Measurements from ENCODE around the gene MTR.

Gene MTR

GRCh38 chr1:236779312-236779711 lies 15.8 kb upstream of the MTR start:
- no peak for DNase-seq (ENCODE audit: low spot score)

DNA sequence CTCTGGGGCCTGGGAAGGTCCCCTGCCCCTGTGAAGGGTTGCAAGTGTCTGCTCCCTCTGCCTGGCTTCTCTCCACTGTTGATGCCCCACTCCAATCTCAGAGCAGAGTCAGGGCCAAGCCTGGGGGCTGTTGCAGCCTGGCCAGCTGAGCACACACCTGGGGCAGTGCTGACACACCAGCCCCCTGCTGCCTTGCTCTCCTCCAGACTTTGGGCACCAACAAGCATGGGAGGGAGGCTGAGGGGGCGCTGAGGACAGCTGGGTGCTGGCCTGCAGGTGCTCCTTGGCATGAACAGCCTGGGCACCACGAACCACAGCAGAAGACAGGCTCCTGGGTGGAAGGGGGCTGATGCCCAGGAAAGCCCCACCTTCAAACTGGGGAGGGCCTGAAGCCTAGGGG lies 9.6 kb upstream of the MTR start:
- no peak for DNase-seq (ENCODE audit: low spot score)

- DNase-seq (ENCODE audit: low spot score) = no peak
Observed at GRCh38 chr1:236786453-236786852, 8.6 kb upstream of the MTR start.

DNA sequence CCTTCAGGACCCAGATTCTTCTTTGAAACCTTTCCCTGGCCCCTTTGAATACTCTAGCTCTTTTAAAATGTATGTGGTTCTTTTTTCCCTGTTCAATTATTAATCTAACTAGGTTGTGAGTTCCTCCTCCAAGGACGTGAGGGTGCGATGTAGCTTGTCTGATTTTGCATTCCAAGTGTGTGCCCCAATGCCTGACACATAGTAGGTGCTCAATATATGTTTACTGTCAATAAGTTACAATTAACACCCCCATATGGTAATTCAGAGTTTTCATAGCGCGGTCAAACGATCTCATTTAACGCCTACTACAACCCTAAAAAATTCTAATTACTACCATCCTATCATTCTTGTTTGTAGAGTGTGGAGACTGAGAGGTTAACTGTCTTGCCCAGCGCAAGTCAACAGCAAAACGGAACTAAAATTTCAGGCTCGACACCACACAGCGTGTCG lies 482 bp upstream of the MTR start:
- no peak for DNase-seq (ENCODE audit: low spot score)

DNA sequence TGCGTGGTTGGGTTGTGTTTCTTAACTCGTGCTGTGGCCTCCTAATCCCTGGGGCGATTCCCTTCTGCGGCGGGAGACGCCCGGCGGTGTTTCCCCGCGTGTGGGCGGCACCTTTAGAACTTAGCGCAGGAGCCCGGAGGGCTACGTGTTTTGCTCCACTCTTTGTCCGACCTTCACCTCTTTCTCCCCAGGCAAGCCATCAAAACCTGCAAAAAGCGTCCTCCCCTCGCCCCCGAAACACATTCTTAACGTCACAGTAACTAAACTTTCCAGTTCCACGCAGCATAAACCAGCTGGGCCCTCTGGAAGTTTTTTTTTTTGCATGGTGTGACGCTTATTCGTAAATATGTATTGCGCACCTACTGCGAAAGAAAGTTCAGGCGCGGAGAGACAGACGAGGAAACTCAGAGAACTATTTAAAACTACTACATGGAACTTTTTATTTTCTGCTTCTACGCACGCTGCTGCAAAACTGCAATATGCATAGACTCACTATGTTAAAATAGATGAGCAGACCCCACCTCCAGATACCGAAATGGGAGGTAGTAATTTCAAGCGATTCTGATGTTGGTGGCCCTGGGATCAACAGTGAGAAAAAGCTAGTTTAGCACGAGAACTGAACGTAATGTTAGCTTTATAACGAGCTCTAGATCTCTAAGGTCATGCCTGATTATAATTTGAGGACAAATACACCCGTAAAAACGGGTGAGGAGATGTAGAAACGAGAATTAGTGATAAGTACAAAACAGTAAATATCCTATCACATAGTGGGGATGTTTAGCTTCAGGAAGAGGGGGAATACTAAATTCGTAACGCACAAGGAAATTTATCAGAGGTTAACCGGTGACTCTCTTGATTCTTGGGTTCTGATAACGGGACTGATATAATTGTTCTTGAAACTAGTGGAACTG lies 920 bp downstream of the MTR start:
- DNase-seq (ENCODE audit: low spot score) = peak; percentile 52

- DNase-seq (ENCODE audit: low spot score) = peak; percentile 9
Observed at GRCh38 chr1:236799001-236799400, 3.9 kb downstream of the MTR start.

DNA sequence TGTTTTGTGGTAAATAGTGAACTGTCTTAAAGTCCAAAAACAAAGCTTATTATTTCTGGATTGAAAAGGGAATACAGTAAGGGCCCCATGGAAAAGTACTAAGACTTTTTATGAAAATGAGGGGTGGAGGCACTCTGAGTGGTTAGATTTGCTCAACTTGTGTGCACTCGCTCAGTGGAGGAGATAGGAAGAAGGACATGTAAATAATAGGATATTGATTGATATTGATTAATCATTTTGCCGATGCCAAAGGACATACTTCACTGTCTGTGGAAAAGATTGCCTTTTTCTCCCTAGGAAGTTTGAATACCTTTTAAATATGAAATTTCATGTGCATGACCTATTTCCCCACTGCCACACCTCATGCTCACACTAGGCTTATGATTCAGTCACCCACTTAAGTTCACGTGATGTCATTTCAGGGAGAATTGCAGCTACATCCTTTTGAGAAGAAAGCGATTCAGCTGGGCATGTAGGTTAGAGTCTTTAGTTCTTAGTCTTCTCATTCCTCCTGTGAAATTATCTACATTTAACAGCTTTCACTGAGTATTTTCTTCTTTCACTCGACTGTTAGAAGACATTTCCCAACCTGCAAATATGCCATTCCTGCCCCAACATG lies 5.0 kb downstream of the MTR start:
- DNase-seq (ENCODE audit: low spot score) = peak; percentile 48

GRCh38 chr1:236800623-236801022 lies 5.5 kb downstream of the MTR start:
- DNase-seq (ENCODE audit: low spot score) = no peak

DNA sequence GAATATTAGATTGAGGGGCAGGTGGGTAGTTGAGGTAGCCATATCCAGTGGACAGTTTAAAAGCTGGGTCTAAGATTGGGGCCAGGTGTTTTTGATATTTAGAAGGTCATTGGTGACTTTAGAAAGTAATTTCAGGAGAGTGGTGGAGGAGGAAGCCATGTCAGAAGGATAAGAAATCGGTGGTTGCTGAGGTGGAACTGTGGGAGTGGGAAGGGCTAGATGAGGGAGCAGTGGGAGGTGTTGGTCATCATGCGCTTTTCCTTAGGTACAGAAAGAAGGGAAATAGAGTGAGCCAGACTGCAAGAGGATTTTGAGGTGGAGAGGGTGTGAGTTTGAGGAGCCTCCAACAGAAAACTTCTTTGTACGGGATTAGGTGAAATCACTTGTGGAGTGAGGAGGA lies 7.2 kb downstream of the MTR start:
- peak; percentile 8 for DNase-seq (ENCODE audit: low spot score)

DNA sequence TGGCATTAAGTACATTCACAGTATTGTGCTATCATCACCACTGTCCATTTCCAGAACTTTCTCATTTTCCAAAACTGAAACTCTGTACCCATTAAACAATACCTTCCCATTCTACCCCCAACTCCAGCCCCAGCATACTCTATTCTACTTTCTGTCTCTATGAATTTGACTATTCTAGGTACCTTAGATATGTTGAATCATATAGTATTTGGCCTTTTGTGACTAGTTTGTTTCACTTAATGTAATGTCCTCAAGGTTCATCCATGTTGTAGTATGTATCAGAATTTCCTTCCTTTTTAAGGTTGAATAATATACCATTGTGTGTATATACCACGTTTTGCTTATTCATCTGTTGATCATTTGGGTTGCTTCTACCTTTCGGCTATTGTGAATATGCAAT lies 11.5 kb downstream of the MTR start:
- no peak for DNase-seq (ENCODE audit: low spot score)

GRCh38 chr1:236808005-236808404 lies 12.9 kb downstream of the MTR start:
- peak; percentile 12 for DNase-seq (ENCODE audit: low spot score)

GRCh38 chr1:236808564-236809130 lies 13.6 kb downstream of the MTR start:
- DNase-seq (ENCODE audit: low spot score) = peak; percentile 28

DNA sequence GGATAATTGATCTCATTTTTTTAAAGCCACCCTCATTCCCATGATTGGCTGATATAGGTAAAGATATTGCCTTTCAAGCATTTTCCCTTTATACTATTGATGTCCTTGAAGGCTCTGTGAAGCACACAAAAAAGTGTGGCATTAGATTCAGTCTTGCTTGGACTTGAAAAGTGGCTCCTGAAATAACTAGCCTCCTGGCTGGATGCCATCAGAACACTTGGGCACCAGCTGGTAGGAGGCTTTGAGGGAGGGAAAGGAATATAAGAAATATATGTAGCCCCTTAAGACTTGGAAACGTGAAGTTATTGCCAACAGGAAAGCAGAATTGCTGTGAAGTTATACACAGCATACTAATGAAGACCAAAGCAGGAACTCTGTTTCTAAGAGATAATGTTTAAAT lies 14.1 kb downstream of the MTR start:
- no peak for DNase-seq (ENCODE audit: low spot score)

GRCh38 chr1:236810018-236810417 lies 14.9 kb downstream of the MTR start:
- DNase-seq (ENCODE audit: low spot score) = no peak

- no peak for DNase-seq (ENCODE audit: low spot score)
Observed at GRCh38 chr1:236812334-236813030, 17.4 kb downstream of the MTR start.

GRCh38 chr1:236815941-236816340 lies 20.8 kb downstream of the MTR start:
- no peak for DNase-seq (ENCODE audit: low spot score)

DNA sequence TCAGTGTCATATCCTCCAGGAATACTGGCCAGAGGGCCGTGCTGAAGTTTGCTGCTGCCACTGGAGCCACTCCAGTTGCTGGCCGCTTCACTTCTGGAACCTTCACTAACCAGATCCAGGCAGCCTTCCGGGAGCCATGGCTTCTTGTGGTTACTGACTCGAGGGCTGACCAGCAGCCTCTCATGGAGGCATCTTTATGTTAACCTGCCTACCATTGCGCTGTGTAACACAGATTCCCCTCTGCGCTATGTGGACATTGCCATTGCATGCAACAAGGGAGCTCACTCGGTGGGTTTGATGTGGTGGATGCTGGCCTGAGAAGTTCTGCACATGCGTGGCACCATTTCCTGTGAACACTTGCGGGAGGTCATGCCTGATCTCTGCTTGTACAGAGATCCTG lies 24.8 kb downstream of the MTR start:
- DNase-seq (ENCODE audit: low spot score) = no peak

GRCh38 chr1:236821091-236821627 lies 26.1 kb downstream of the MTR start:
- no peak for DNase-seq (ENCODE audit: low spot score)

DNA sequence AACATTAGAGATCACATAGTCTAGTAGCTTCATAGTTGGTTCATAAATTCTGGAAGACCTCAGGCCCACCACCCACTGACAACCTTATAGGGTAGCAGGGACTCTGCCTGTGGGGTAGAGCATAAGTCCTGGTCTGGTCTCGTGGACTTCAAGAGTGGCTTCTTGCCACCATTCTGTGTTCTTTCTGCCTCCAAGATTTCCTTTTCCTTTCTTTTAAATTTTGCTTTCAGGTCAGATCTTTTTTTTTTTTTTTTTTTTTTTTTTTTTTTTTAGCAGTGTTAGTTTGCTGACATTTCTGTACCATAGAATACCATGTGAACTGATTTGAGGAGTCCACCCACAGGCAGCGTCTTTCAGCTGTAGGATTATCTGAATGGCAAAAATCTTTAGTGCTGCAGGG lies 28.5 kb downstream of the MTR start:
- no peak for DNase-seq (ENCODE audit: low spot score)

DNA sequence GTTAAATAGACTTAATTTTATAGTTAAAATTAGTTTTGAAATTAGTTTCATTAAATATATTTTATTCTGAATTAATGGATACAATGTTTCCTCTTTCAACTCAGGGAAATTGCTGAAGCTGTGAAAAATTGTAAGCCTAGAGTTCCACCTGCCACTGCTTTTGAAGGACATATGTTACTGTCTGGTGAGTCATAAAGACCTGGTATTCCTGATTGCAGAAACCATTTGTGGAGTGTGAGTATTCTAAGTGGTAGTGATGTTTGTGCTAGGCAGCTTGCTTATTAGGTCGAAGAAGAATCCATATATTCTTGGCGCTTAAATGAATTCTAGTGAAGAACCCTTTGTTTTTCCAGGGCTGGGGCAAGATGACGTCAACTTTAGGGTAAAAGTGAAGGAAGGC lies 34.0 kb downstream of the MTR start:
- no peak for DNase-seq (ENCODE audit: low spot score)

- no peak for DNase-seq (ENCODE audit: low spot score)
Observed at GRCh38 chr1:236830116-236830515, 35.0 kb downstream of the MTR start.

GRCh38 chr1:236830560-236830959 lies 35.5 kb downstream of the MTR start:
- DNase-seq (ENCODE audit: low spot score) = no peak
